Loucy (cell line): ENCODE data around the gene DCD.

ENCODE experiments used
- EZH2phosphoT487 ChIP-seq: fragments of 200-600 bp; IDR thresholded peaks from 2 replicates; pipeline ENCODE4 v1.6.1; 2018; ENCODE audit warnings: antibody characterized with exemption, mild to moderate bottlenecking, moderate library complexity, borderline replicate concordance
- TF ChIP-seq, protein P1 (sequence below): fragments of 200-600 bp; sonication (generic); conservative IDR thresholded peaks from 2 replicates; pipeline ENCODE4 v1.5.1; 2014; ENCODE audit warnings: mild to moderate bottlenecking, antibody characterized with exemption, low read length

DNA sequence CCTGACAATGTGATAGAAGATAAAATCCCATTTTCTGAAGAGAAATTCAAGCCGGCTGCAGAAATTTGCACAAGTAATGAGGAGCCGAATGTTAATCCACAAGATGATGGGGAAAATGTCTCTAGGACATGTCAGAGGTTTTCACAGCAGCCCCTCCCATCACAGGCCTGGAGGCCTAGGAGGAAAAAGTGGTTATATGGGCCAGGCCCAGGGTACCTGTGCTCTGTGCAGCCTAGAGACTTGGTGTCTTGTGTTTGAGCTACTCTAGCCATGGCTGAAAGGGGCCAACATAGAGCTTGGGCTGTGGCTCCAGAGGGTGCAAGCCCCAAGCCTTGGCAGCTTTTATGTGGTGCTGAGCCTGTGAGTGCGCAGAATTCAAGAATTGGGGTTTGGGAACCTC, 20.9 kb downstream of the DCD start:
- TF ChIP-seq, protein P1, sequence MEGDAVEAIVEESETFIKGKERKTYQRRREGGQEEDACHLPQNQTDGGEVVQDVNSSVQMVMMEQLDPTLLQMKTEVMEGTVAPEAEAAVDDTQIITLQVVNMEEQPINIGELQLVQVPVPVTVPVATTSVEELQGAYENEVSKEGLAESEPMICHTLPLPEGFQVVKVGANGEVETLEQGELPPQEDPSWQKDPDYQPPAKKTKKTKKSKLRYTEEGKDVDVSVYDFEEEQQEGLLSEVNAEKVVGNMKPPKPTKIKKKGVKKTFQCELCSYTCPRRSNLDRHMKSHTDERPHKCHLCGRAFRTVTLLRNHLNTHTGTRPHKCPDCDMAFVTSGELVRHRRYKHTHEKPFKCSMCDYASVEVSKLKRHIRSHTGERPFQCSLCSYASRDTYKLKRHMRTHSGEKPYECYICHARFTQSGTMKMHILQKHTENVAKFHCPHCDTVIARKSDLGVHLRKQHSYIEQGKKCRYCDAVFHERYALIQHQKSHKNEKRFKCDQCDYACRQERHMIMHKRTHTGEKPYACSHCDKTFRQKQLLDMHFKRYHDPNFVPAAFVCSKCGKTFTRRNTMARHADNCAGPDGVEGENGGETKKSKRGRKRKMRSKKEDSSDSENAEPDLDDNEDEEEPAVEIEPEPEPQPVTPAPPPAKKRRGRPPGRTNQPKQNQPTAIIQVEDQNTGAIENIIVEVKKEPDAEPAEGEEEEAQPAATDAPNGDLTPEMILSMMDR: no peak
- no peak for TF ChIP-seq EZH2phosphoT487
